Measurements from ENCODE around the gene EIF4A3.
"Not testable (repeated sequence)": the region's sequence is repeated elsewhere in the genome, so short reads cannot be mapped to it uniquely, and the experiment has no call there.

Gene EIF4A3

GRCh38 chr17:80171681-80172080, 24.8 kb upstream of the EIF4A3 start:
- no peak for DNase-seq

GRCh38 chr17:80169784-80170500, 23.0 kb upstream of the EIF4A3 start, which contains the start of gene CARD14:
TSS of gene CARD14 (plus strand) at chr17:80170030. CDS start at chr17:80181439, 11,409 bp downstream.
- DNase-seq: no peak

DNA sequence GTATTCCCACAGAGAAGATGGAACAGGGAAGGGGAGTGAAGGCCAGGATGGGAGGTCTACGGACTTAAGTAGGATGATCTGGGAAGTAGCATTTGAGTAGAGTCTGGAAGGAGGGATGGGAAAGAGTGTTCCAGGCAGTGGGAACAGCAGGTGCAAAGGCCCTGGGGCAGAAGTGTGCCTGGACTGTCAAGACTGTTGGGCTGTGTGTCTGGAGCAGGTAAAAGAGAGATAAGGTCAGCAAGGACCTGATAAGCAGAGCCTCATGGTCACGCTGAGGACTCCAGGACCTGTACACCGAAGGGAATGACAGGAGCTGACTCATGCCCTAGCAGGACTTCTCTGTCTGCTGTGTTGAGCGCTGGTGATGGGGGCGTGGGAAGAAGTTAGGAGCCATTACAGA, 22.2 kb upstream of the EIF4A3 start:
- no peak for DNase-seq

GRCh38 chr17:80168371-80168770, 21.4 kb upstream of the EIF4A3 start:
- DNase-seq: no peak

GRCh38 chr17:80166446-80166845, 19.5 kb upstream of the EIF4A3 start:
- no peak for DNase-seq

GRCh38 chr17:80164185-80164584, 17.3 kb upstream of the EIF4A3 start:
- DNase-seq: no peak

- DNase-seq: no peak
Observed at GRCh38 chr17:80163336-80163735, 16.4 kb upstream of the EIF4A3 start.

GRCh38 chr17:80160536-80160935, 13.6 kb upstream of the EIF4A3 start:
- no peak for DNase-seq

DNA sequence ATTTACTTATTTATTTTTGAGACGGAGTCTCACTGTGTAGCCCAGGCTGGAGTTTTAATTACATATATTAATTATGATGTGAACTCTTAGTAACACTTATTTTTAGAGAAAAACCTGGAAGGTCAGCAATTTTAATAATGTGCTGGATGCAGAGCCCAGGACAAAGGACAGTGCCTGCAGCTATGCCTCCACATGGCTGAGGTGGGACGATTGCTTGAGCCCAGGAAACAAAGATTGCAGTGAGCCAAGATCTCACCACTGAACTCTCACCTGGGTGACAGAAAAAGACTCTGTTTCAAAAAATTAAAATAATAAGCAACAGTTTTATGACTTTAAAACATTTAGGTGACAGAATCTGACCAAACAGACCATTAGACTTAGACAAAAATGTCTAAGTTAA, 11.9 kb upstream of the EIF4A3 start:
- no peak for DNase-seq

DNA sequence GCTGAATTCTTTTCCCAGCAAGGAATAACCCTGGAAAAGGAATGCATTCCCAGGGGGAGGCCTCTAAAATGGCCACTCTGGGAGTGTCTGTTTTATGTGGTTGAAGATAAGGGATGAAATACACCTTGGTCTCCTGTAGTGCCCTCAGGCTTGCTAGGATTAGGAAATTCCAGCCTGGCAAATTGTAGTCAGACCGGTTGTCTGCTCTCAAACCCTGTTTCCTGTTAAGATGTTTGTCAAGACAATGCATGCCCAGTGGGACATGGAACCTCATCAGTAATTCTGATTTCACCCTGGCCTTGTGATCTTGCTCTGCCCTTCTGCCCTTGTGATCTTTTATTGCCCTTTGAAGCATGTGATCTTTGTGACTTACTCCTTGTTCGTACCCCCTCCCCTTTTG, 8.7 kb upstream of the EIF4A3 start:
- DNase-seq: not testable (repeated sequence)

DNA sequence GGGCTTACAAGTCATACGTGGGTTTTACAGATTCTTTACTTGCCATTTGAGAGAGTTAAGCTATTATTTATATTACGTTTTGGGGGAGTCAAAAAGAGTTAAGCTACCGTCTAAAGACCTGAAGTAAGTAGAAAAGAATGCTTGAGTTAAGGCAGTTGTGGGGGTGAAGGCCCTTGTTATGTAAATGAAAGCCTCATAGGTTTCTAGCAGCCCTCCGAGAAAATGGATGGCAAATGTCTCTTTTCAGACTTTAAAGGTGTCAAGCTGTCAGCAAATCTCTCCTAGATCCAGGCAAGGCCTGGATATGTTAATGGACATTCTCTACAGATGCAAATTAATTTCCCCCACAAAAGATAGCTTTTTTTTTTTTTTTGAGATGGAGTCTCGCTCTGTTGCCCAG, 7.2 kb upstream of the EIF4A3 start:
- no peak for DNase-seq

GRCh38 chr17:80153004-80153403, 6.1 kb upstream of the EIF4A3 start:
- DNase-seq: no peak

DNA sequence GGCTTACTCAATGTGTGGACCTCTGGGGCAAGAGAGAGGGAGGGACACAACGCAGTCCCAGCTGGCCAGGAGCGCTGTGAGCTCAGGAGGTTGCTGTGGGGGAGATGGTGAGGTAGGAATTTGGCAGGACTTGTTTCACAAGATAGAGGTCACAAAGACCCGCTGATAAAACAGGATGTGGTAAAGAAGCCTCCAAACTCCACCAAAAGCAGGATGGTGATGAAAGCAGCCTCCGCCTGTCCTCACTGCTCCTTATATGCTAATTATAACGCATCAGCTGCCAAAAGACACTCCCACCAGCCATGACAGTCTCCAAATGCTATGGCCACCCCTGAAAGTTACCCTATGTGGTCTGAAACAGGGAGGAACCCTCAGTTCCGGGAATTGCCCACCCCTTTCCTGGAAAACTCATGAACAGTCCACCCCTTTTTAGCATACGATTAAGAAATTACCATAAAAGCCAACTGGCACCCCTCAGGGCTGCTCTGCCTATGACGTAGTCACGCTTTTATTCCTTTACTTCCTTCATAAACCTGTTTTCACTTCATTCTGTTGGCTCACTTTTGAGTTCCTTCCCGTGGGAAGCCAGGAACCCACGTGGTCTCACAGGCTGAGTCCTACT, 5.3 kb upstream of the EIF4A3 start:
- no peak for DNase-seq

DNA sequence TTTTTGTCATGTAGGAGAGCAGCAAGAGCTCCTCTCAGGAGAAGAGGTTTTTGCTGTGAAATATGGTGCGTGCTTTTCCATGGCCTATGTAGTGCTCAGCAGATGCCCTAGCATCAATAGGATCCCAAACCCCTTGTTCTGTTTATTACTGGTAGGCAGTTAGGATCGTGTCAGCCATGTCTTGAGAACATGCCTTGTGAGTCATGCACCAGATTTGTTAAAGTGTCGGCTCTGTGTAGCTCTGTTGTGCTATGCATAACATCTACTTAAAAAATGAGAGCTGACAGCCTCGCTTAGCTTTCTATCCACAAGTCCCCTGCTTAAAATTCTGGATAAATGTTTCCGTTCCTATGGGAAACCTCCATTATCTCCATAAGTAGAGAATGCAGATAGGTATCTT, 4.4 kb upstream of the EIF4A3 start:
- DNase-seq: no peak

GRCh38 chr17:80146121-80147034, 550 bp downstream of the EIF4A3 start:
- no peak for DNase-seq

GRCh38 chr17:80145076-80146075, 1.6 kb downstream of the EIF4A3 start:
- no peak for DNase-seq

DNA sequence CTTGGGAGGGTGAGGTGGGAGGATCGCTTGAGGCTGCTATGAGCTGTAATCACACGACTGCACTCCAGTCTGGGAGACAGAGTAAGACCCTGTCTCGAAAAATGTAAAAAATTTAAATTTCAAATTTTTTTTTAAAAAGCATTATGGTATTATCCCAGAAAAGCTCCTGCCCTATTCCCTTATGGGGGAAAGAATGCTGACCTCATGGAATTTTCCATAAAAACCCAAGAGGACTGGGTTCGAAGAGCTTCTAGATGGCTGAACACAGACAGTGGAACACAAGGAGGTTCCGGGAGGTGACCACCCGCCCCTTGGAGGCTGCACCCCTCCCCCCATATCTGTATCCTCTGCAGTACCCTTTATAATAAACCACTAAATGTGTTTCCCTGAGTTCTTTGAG, 4.0 kb downstream of the EIF4A3 start:
- no peak for DNase-seq

GRCh38 chr17:80141463-80142165, 5.3 kb downstream of the EIF4A3 start:
- no peak for DNase-seq

- DNase-seq: no peak
Observed at GRCh38 chr17:80138856-80139426, 8.0 kb downstream of the EIF4A3 start.

DNA sequence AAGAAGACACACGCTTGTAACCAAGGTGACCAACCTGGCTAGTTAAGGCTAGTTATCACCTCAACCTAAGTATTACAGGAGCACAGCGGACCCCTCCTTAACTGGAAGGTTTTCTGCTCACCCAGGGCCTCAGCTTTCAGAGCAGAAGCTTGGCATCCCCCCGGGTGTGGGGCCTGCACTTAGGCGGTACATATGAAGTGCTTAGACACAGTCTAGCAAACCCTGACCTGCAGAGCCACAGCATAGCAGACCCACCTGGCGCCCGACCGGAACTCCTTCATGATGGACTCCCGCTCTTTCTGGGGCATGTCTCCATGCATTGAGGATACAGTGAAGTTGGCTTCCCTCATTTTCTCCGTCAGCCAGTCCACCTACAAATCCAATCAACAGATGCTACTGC, 9.8 kb downstream of the EIF4A3 start:
- no peak for DNase-seq

DNA sequence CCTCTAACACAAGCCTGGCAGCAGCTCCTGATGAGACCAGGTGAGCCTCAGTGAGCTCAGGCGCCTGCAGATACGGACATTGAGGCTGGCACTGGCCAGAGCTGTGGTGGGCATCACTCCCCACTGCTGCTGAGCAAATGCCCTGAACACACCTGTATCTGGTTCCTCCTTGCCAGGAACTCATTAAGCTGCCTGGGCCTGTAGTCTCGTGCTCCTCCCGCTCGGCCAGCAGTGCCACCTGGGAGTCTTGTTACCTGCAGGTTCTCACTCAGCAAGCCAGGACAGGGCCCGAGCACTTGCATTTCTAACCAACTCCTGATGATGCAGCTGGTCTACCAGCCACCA, 13.3 kb downstream of the EIF4A3 start:
- no peak for DNase-seq

Data from NCI-H187 treated with DMSO at 0.1 percent for 48 hours (cell line).